ENCODE results near the gene ZNF215. TPM values are rescaled to one million over a fixed set of nuclear protein-coding genes. Genes with fewer than 3 reads are reported as not detected.
"Not testable (repeated sequence)": the region's sequence is repeated elsewhere in the genome, so short reads cannot be mapped to it uniquely, and the experiment has no call there.

The ZNF215 gene
- total RNA-seq, 1 donor from 2014 or later: 2.2 TPM

- no peak for ATAC-seq
Measured at GRCh38 chr11:6943131-6943530, 16.9 kb downstream of the ZNF215 start.

GRCh38 chr11:6954248-6954647 lies 28.0 kb downstream of the ZNF215 start:
- not testable (repeated sequence) for ATAC-seq

- ATAC-seq: no peak
Measured at GRCh38 chr11:6962141-6962540, 35.9 kb downstream of the ZNF215 start.

- no peak for ATAC-seq
Measured at GRCh38 chr11:6962673-6963072, 36.4 kb downstream of the ZNF215 start.

GRCh38 chr11:6968816-6969215 lies 42.6 kb downstream of the ZNF215 start:
- no peak for ATAC-seq

GRCh38 chr11:6969854-6970253 lies 43.6 kb downstream of the ZNF215 start:
- not testable (repeated sequence) for ATAC-seq

- ATAC-seq: no peak
Measured at GRCh38 chr11:6979365-6979764, 53.1 kb downstream of the ZNF215 start.

- no peak for ATAC-seq
Measured at GRCh38 chr11:6986487-6986886, 60.3 kb downstream of the ZNF215 start.

- ATAC-seq: no peak
Measured at GRCh38 chr11:6988506-6988905, 62.3 kb downstream of the ZNF215 start.

- peak; percentile 48 for ATAC-seq
Measured at GRCh38 chr11:6991227-6991626, 65.0 kb downstream of the ZNF215 start.

GRCh38 chr11:6992026-6992425 lies 65.8 kb downstream of the ZNF215 start:
- peak; percentile 50 for ATAC-seq

- peak; percentile 56 for ATAC-seq
Measured at GRCh38 chr11:6992457-6993417, 66.5 kb downstream of the ZNF215 start.

- no peak for ATAC-seq
Measured at GRCh38 chr11:6995703-6996102, 69.5 kb downstream of the ZNF215 start.

- peak; percentile 67 for ATAC-seq
Measured at GRCh38 chr11:7004482-7004881, 78.3 kb downstream of the ZNF215 start.

Other genes with a start within 250 kb of the ZNF215 start
- gene MRPL17, start 243.1 kb upstream of the ZNF215 start, total RNA-seq: 37.1 TPM
- 0.04 TPM for gene OR2AG2, start 154.4 kb upstream of the ZNF215 start, total RNA-seq
- gene OR2AG1, start 143.4 kb upstream of the ZNF215 start, total RNA-seq: not detected
- gene OR6A2, start 126.7 kb upstream of the ZNF215 start, total RNA-seq: 0.08 TPM
- not detected for gene OR10A5, start 80.7 kb upstream of the ZNF215 start, total RNA-seq
- gene OR10A2, start 63.4 kb upstream of the ZNF215 start, total RNA-seq: not detected
- gene OR10A4, start 49.8 kb upstream of the ZNF215 start, total RNA-seq: not detected
- 0.20 TPM for gene OR2D2, start 33.9 kb upstream of the ZNF215 start, total RNA-seq
- not detected for gene OR2D3, start 5.4 kb upstream of the ZNF215 start, total RNA-seq
- 0.88 TPM for gene ZNF214, start 93.9 kb downstream of the ZNF215 start, total RNA-seq
- gene NLRP14, start 94.1 kb downstream of the ZNF215 start, total RNA-seq: not detected
- not detected for gene RBMXL2, start 162.6 kb downstream of the ZNF215 start, total RNA-seq